K562 treated with DMSO at 1 percent for 4 hours (cell line): Measurements from ENCODE around the gene NVL. TPM values are rescaled to one million over a fixed set of nuclear protein-coding genes. Genes with fewer than 3 reads are reported as not detected.

Experiments
- total RNA-seq: library from RNA; unstranded; fragments of 300-600 nt; gene quantifications from 2 replicates; pipeline ENCODE4 v1.2.3, GENCODE V29; 2022; ENCODE audit not compliant: insufficient read depth

Gene NVL
- total RNA-seq: 26.8 and 29.9 TPM in 2 replicates

GRCh38 chr1:224329842-224330753 lies at the start of gene NVL:
Gene NVL (minus strand): TSS chr1:224330172. CDS start chr1:224330127, 45 bp downstream.

GRCh38 chr1:224356685-224357625 lies 27.0 kb upstream of the NVL start, which contains the start of gene CNIH4:
Gene CNIH4 (plus strand): TSS chr1:224356879. CDS start chr1:224356925, 46 bp downstream.

GRCh38 chr1:224182866-224183590 lies 146.9 kb downstream of the NVL start, which contains the start of gene DEGS1:
Gene DEGS1 (plus strand): TSS chr1:224183240. CDS start chr1:224183337, 97 bp downstream.

Other genes with a start within 250 kb of the NVL start
- gene FBXO28, start 216.1 kb downstream of the NVL start, total RNA-seq: 12.4 and 14.6 TPM in 2 replicates
- gene DEGS1, start 146.9 kb downstream of the NVL start, total RNA-seq: 51.3 and 63.0 TPM in 2 replicates
- 28.4 and 40.8 TPM in 2 replicates for gene CNIH4, start 26.7 kb upstream of the NVL start, total RNA-seq
- gene WDR26, start 104.6 kb upstream of the NVL start, total RNA-seq: 32.7 and 47.2 TPM in 2 replicates